Measurements from ENCODE around the gene PIK3R4.

DNA sequence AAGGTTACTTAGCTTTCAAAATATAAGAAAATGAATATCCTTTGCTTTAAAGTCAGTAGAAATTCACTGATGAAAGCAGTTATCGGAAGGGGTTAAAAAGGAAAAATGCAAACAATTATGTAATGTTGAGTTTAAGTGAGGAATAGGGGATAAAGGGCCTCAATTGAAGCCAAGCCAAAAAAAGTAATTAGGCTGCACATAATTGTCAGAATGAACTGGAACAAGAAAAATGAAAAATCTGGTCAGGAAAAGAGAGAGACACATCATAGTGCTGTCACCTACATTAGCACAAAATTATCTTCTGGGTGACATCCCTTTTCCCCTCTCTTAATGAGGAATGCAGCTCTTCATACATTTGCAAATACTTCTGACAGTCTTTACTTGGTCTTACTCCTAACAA lies 48.8 kb upstream of the PIK3R4 start:
- no peak for TF ChIP-seq POLR2A (IDR thresholded peaks at IDR 0.05)
- TF ChIP-seq, protein P1, sequence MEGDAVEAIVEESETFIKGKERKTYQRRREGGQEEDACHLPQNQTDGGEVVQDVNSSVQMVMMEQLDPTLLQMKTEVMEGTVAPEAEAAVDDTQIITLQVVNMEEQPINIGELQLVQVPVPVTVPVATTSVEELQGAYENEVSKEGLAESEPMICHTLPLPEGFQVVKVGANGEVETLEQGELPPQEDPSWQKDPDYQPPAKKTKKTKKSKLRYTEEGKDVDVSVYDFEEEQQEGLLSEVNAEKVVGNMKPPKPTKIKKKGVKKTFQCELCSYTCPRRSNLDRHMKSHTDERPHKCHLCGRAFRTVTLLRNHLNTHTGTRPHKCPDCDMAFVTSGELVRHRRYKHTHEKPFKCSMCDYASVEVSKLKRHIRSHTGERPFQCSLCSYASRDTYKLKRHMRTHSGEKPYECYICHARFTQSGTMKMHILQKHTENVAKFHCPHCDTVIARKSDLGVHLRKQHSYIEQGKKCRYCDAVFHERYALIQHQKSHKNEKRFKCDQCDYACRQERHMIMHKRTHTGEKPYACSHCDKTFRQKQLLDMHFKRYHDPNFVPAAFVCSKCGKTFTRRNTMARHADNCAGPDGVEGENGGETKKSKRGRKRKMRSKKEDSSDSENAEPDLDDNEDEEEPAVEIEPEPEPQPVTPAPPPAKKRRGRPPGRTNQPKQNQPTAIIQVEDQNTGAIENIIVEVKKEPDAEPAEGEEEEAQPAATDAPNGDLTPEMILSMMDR (IDR thresholded peaks at IDR 0.05), result no peak

Measured in uterus (tissue), 2 donors.